HG03354 (cell line): ENCODE data around the gene PRELID1.
"Not testable (repeated sequence)": the region's sequence is repeated elsewhere in the genome, so short reads cannot be mapped to it uniquely, and the experiment has no call there.

Experiments used
- ATAC-seq: cut with Tn5 transposase; IDR thresholded peaks from one replicate; pipeline ENCODE4 v1.9.1; 2021; ENCODE audit warnings: mild to moderate bottlenecking; ENCODE audit not compliant: unreplicated experiment, poor library complexity, severe bottlenecking

PRELID1 gene

DNA sequence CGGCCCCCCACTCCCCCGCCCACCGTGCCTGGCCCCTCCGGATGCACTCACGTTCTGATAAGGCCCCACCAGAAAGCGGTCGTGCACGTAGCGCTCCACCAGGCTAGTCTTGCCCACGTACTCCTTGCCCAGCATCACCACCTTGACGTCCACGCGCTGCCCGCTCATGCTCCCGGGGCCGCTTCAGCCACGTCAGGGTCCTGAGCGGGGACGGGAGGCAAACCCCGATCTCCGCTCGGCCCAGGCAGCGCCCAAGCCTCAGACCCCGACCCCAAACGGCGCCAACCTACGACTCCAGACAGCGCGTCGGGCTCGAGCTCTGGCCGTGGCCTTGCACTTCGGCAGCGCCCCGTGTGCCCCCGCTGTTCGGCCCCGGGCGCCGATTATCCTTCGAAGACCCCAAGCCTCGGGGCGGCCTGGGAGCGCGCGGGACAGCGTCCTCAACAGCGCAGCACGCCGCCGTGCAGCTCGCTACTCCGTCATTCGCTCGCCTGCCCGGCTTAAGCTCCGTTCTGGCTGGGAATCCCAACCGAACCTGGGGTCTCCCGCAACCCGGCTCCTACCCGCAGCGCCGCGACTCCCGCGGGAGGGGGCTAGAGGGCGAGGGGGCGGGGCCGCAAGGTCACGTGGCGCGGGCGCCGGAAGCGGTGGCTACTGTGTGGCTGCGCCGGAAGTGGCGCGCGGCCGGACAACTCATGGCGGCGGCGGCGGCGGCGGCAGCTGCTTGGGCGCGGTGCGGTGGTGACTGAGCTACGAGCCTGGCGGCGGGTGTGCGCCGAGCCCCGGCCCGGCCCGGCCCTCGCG, at the start of gene PRELID1, which contains the start of gene RAB24:
TSS of gene PRELID1 (plus strand) at position 679 of the 804 bp plus-strand sequence. CDS start 187 bp downstream, outside the sequence.
TSS of gene RAB24 (minus strand) at position 599 of the 804 bp plus-strand sequence. CDS start at position 168, 431 bp downstream.
- peak; percentile 73 for ATAC-seq

- no peak for ATAC-seq
Observed at GRCh38 chr5:177256296-177256695, 47.3 kb upstream of the PRELID1 start.

GRCh38 chr5:177258711-177259110, 44.9 kb upstream of the PRELID1 start:
- ATAC-seq, result not testable (repeated sequence)

DNA sequence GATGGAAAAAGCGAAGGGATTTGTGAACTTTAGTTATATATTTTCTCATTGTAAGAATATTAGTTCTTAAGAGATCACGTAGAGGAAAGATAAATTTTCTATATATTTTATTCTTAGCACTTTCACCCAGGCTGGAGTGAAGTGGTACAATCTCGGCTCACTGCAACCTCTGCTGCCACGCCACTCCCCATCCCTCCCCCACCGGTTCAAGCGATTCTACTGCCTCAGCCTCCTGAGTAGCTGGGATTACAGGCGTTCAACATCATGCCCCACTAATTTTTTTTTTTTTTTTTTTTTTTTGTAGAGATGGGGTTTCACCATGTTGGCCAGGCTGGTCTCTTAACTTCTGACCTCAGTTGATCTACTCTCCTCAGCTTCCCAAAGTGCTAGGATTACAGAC, 42.6 kb upstream of the PRELID1 start:
- no peak for ATAC-seq

GRCh38 chr5:177261510-177261909, 42.1 kb upstream of the PRELID1 start:
- ATAC-seq, result no peak

DNA sequence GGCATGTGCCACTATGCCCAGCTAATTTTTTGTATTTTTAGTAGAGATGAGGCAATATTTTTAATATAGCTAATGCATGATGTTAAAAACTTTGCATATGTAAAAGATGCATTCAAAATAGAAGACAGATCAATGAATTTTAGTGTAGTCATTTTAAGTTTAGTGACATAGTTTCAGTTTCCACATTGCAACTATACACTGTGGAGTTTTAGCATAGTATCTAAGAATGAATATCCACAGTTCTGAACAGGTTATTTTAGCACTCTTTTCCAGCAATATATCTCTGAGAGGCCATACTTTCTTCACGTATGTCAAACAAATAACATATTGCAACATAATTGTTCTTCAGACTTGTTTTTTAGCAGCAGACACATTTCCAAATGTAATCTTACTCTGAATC, 39.4 kb upstream of the PRELID1 start:
- ATAC-seq, result no peak

DNA sequence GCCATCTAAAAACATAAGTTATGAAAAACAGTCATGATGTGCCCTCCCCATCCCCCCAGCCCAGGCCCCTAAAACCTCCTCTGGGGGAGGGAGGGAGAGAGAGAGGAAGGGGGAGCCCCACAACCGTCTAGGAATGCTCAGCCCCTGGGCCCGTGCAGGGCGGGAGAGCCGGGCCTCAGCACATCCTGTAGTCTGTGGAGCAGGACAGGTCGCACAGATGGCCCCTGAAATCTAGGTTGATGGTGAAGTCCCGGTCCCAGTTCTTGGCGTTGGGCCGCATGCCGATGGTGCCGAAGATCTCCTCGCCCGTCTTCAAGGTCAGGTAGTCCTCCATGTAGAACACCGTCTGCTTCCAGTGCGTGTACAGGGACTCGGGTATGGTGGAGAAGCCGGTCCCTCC, 38.2 kb upstream of the PRELID1 start:
- no peak for ATAC-seq

DNA sequence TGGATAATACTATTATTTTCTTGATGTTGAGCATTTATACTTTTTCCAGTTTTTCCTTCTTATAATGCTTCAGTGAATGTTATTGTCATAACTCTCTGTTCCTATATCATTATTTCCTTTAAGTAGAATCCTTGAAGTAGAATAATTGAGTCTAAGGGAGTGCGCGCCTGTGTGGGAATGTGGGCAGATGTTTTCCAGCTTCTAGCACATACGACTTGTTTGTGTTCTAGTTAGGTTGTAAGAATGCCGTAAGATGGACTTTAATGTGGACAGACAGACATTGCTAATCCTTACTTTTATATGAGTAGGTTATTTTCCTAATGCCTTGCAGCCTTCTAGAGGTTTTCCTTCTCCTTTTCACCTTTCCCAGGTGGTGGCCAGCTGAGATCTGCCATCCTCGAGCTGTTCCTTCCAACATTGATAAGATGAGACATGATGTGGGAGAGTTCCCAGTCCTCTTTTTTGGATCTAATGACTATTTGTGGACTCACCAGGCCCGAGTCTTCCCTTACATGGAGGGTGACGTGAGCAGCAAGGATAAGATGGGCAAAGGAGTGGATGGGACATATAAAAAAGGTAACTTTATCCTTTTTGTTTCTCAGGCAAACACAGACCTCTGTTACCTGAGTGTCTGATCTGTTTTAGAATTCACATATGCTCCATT, 34.2 kb upstream of the PRELID1 start:
- no peak for ATAC-seq

DNA sequence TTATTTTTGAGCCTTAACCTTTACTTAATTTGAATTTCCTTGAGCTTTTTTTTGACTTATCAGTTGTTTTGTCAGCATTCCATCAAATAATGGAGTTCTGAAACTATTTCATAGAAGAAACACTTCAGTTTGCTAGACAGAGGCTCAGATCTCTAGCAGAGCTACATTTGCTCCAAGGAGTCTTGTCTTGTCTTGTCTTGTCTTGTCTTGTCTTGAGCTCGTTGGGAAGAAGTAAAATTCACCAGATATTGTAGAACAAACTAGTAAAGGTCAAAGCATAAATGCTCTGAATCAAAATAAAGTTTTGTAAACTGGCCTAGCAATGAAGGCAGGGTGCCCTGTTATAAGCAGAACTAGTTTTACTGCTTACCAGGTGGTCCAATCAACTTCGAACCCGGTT, 33.6 kb upstream of the PRELID1 start:
- ATAC-seq, result no peak

GRCh38 chr5:177270653-177271052, 32.9 kb upstream of the PRELID1 start:
- no peak for ATAC-seq

DNA sequence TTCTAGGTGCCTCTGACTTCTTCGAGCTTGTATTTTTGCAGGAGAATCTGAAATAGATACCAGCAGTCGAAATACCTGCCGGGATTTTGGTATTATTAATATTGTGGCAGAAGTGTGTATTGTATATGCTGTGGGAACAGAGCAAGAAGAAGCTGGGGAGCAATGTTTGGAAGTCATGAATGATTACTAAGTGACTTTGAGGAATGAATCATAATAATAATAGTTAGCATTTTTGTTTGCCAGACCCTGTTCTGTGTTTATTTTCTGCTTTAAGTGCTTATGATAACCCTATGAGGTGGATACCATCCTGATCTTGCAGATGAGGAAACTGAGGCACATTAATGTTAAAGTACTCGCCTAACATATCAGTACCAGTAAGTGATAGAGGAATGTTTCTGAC, 32.5 kb upstream of the PRELID1 start:
- ATAC-seq, result no peak

- no peak for ATAC-seq
Observed at GRCh38 chr5:177275883-177276282, 27.7 kb upstream of the PRELID1 start.

GRCh38 chr5:177276886-177277285, 26.7 kb upstream of the PRELID1 start:
- no peak for ATAC-seq

GRCh38 chr5:177288191-177288590, 15.4 kb upstream of the PRELID1 start:
- no peak for ATAC-seq

- ATAC-seq, result no peak
Observed at GRCh38 chr5:177290816-177291596, 12.6 kb upstream of the PRELID1 start.

GRCh38 chr5:177291735-177292134, 11.9 kb upstream of the PRELID1 start:
- ATAC-seq, result no peak

GRCh38 chr5:177293819-177294581, 9.6 kb upstream of the PRELID1 start:
- no peak for ATAC-seq

DNA sequence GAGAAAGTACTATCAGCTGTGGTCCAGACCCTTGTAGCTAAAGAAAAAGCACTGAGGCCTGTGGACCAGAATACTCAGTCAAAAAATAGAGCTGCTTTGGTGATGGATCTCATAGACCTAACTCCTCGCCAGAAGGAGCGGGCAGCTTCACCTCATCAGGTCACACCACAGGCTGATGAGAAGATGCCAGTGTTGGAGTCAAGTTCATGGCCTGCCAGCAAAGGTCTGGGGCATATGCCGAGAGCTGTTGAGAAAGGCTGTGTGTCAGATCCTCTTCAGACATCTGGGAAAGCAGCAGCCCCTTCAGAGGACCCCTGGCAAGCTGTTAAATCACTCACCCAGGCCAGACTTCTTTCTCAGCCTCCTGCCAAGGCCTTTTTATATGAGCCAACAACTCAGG, 9.0 kb upstream of the PRELID1 start:
- no peak for ATAC-seq

GRCh38 chr5:177295924-177296323, 7.7 kb upstream of the PRELID1 start:
- no peak for ATAC-seq

GRCh38 chr5:177296581-177296980, 7.0 kb upstream of the PRELID1 start:
- ATAC-seq, result no peak
